GM10847 (cell line): ENCODE data around the gene PKD1.

ENCODE experiments used
- POLR2A ChIP-seq: IDR thresholded peaks from 2 replicates; pipeline ENCODE4 v1.6.1; 2011; ENCODE audit not compliant: insufficient read length; ENCODE audit errors: extremely low read depth

The PKD1 gene

GRCh38 chr16:2147981-2148671 lies 12.4 kb upstream of the PKD1 start, which contains the start of gene RAB26:
Gene RAB26, plus strand, starts transcription at chr16:2148625. Its CDS starts 159 bp downstream, at chr16:2148784.
- TF ChIP-seq POLR2A, result no peak

DNA sequence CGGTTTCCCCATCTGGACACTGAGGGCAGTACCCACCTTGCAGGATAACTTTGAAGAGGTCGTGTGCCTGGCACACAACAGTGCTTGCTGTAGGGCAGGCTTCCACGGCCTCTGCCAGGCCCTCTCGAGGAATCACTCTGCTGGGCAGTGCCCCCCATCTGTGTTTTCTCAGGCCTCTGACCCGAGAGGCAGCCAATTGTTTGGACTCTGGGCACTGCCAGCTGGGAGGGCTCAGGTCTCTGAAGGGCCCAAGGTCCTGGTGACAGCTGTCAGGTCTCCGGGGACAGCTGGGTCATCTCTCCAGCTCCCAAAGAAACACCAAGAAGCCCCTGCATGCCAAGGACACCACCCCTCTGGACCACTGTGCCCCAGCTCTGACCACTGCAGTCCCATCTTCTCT lies 11.7 kb upstream of the PKD1 start:
- no peak for TF ChIP-seq POLR2A

- no peak for TF ChIP-seq POLR2A
Observed at GRCh38 chr16:2145843-2146242, 10.1 kb upstream of the PKD1 start.

- TF ChIP-seq POLR2A, result no peak
Observed at GRCh38 chr16:2143878-2144485, 8.3 kb upstream of the PKD1 start.

GRCh38 chr16:2142942-2143877 lies 7.5 kb upstream of the PKD1 start:
- TF ChIP-seq POLR2A, result no peak

GRCh38 chr16:2122429-2122828 lies 13.3 kb downstream of the PKD1 start:
- no peak for TF ChIP-seq POLR2A

DNA sequence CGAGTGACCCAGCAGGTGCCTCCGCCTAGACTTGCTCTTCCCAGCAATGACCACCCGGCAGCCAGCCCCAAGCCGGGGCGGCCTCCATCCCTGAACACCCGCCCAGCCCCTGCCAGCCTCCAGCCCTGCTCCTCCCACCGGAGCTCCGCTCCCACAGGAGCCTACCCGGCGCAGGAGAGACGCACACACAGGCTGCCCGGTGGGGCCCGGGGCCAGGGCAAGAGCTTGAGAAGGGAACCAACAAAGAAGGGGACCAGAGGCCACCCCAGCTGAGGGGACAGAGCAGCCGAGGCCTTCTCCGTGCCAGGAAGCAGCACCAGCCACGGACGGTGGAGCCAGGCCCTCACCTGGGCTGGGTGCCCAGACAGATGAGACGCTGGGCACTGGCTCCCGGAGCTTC lies 13.8 kb downstream of the PKD1 start:
- TF ChIP-seq POLR2A, result no peak

- TF ChIP-seq POLR2A, result no peak
Observed at GRCh38 chr16:2115591-2115973, 20.1 kb downstream of the PKD1 start.

DNA sequence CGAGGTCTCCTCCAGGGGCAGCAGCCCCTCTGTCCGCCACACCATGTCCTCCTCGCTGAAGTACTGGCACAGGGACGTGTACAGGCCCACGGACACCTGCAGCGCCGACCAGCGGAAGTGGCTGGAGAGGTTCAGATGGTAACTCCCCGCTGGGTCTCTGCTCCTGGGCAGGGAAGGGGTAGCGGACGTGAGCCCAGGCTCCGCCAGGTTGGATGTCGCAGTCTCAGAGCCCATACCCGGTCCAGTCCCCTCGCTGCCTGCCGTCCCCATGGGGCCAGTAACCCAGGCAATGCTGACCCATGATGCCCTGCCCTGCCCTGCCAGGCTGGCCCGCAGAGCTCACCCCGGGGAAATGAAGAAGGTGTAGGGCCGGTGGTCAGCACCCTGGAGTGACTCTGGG lies 33.2 kb downstream of the PKD1 start:
- TF ChIP-seq POLR2A, result no peak

GRCh38 chr16:2096853-2097595 lies 38.7 kb downstream of the PKD1 start:
- no peak for TF ChIP-seq POLR2A

DNA sequence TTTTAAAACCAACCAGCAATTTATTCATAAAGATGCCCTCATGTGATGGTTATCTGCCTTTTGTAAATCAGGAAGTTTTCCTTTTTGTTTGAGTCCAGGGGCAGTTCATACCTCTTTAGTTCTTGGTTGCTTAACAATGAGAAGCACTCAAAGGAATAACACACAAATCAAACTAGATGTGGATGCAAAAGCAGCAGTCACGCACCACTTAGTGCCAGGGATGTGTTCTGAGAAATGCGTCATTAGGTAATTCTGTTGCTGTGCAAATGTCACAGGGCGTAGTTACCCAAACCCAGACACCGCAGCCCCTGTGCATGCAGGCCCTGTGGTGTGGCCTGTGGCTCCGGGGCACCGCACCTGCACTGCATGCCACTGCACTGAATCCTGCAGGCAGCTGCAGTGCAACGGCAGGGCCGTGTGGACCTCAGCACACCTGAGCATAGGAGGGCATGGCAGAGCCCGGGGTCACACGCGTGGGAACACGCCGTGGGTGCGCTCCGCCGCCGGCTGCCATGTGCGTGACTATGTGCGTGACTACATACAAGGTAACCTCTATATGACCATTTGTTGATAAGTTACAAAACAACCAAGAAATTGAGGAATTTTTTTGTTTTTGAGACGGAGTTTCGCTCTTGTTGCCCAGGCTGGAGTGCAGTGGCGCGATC lies 39.6 kb downstream of the PKD1 start:
- no peak for TF ChIP-seq POLR2A

DNA sequence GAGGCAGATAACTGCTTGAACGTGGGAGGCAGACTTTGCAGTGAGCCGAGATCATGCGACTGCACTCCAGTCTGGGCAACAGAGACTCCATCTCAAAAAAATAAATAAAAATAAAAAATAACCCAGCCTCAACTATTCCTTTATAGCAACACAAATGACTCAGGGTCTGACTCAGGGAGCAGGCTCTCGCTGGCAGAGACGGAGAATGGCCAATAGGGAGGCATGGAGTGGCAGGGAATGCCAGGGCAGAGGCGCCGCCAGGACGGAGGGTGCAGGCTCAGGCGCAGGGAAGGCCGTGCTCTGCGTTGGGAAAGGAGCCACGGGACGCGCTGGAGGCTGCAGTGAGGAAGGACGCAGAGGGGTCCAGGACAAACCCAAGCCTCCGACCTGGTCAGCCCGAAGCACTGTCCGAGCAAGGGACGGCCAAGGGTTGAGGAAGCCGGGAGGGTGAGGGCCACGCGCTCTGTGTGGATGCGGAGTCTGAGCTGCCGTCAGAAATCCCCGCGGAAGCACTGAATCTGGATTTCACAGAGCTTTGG lies 40.3 kb downstream of the PKD1 start:
- TF ChIP-seq POLR2A, result no peak

DNA sequence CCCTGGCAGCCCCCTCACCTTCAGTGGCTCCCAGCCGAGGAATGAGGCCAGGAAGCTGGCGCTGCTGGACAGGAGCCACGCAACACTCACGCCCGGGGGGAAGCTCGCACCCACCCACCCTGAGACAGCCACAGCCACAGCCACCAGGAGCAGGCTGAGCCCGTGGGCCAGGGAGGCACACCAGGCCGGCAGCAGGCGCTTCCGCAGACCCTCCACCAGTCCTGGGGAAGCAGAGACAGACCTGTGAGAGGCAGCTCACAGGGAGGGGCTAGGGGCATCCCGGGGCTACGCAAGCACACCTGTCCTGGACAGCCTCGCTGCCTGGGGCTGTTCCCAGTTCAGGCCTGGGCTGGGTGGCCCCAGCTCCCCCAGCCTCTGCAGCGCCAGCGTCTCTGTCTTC lies 41.9 kb downstream of the PKD1 start:
- TF ChIP-seq POLR2A, result no peak

- no peak for TF ChIP-seq POLR2A
Observed at GRCh38 chr16:2092866-2093265, 42.8 kb downstream of the PKD1 start.
